Measurements from ENCODE around the gene C17orf107.
"Not testable (repeated sequence)": the region's sequence is repeated elsewhere in the genome, so short reads cannot be mapped to it uniquely, and the experiment has no call there.

The C17orf107 gene

DNA sequence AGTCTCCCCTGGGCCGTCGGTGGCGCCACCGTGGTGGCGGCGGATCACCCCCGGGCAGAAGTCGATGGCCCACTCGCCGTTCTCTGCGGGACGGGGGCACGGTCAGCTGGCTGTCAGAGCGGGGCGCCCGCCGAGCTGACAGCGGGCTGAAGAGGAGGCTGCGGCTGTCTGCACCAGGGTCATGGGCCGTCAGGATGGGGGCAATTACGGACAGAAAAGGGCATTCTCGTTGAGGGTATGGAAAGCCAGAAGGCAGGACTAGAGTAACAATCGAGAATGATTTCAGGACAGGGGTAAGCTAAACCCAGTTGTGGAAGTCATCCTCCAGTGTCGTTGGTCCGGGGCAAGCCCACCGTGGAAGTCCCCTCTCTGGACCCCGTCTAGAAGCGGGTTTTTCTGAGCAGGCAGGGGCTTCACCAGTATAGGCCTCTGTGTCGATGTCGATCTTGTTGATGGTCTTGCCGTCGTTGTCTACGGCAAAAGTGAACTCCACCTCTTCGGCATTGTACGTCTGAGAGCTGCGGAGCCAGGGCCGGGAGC is 1.8 kb downstream of the C17orf107 start:
- DNase-seq (ENCODE audit: low read depth), result no peak

DNA sequence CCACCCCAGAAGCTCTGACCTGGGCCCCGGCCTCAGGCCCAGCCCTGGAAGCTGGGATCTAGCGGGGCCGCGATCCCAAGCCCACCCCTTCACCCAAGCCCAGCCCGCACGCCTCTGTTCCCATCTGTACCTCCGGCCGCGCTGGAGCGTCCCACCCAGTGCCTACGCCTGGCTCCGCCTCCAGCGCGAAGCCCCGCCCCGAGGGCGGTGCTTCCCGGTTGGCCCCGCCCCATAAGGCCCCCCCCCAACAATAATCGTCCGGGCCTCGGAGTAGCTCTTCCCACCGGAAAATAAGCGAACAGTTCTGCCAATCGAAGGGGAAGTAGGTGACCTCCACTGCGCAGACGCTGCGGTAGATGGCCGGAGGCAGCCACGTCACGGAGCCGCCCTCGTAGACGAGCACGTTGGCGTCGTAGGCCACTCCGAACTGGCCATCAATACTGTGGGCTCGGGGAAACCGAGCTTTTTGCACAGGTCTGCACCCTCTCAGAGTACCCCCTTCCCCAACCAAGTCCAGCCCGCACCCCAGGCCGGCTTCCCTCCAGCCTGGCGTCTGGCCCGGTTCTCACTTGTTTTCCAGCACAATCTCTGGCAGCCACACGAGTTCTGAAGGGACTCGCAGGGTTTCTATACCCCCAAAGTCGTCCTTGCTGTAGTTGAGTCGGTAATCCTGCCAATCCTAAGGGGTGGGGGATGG is 2.5 kb downstream of the C17orf107 start:
- no peak for DNase-seq (ENCODE audit: low read depth)

DNA sequence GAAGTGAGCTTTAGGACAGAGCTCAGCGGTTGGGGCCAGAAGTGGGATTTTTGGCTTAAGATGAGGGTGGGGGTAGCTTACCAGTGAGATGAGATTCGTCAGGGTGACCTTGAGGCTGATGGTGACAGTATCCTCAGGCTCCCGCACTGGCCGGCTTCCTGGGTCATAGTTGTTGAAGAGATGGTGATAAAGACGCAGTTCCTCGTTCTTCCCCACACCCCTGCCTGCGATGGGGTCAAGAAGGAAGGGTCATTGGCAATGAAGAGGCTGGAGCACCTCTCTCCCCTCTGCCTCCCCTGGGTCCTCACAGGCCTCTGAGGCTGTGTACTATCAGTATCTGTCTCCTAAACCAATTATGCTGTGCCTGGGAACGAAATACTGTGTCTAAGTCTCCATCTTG is 3.2 kb downstream of the C17orf107 start:
- DNase-seq (ENCODE audit: low read depth), result no peak

DNA sequence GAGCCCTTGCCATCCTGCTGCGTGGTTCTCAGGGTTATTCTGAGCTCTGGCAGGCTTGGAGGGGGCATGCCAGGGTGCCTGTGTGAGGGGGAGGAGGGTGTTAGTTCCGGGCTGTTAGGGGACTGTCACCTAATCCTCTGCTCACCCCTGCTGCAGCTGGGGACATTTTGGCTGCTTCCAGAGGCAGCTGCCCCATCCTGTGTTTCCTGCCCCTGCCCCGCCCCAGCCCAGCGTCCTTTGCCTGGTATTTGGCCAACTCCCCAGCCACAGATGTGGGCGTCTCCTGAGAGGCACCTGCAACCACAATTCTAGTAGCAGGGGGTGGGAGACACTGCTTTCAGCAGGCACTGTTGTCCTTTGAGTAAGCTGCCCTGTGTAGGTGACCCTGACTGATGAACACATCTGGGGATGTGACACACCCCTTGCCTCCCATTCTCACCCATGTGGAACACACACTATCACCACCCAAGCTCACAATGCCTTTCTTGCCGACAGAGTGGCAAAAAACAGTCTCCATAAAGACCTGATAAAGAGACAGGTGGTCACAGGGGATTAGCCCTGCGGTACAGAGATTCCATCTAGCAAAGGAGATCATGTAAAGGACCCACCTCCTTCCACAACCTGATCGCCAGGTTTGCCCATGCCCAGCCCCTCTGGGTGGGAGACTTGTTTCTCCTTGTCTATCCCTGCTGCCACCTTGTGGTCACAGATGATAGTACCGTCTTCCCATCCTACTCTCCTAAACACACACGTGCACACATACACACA is 3.9 kb downstream of the C17orf107 start, which contains the start of gene CHRNE:
Gene CHRNE (minus strand): TSS at position 48 of the 768 bp plus-strand sequence. CDS start 35 bp downstream, at position 13.
- peak; percentile 51 for DNase-seq (ENCODE audit: low read depth)

DNA sequence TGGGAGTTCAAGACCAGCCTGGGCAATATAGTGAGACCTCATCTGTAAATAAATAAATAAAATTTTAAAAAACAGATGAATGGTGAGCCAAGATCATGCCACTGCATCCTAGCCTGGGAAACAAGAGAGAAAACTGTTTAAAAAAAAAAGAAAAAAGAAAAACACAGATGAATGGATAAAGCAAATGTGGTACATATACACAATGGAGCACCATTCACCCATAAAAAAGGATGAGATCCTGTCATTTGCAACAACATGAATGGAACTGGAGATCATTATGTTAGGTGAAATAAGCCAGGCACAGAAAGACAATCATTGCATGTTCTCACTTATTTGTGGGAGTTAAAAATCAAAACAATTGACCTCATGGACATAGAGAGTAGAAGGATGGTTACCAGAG is 7.3 kb downstream of the C17orf107 start:
- not testable (repeated sequence) for DNase-seq (ENCODE audit: low read depth)

DNA sequence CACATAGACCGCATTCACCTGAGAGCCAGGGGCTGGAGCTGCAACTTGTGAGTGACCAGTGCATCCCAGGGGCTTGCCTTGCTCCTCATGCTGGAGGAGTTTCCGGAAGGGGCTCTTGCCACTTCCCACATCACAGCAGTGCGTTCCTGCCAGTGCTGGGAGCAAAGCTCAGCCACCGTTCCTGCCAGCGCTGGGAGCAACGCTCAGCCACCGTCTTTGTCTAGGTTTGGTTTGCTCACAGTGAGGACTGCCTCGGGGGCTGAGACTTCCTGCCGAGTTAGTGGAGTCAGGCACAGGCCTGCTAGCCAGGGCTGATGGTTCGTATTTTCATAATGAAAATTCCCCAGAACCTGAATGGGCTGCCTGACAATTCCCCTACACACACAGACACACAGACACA is 9.0 kb downstream of the C17orf107 start:
- DNase-seq (ENCODE audit: low read depth), result no peak

DNA sequence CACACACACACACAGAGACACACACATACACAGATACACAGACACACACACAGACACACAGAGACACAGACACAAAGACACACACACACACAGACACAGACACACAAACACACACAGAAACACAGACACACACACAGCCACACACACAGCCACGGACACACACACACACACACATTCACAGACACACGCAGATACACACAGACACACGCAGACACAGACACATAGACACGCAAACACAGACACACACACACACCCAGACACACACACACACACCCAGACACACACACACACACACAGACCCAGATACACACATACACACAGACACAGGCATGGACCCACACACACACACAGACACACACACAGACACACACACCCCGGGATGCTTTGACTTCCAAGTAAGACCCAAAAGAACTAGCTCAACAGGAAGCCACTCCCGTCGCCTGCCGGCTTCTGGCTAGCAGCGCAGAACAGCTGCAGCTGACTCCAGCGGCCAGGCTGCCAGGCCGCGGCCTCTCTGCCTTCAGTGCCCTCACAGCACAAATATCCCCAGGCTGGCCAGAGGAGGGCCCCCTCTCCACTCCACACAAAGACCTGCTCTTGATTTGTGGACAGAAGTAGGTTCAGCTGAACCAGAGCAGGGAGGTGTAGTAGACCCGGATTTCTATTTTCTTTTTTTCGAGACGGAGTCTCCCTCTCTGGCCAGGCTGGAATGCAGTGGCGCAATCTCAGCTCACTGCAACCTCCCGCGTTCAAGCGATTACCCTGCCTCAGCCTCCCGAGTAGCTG is 9.6 kb downstream of the C17orf107 start:
- DNase-seq (ENCODE audit: low read depth), result peak; percentile 37

DNA sequence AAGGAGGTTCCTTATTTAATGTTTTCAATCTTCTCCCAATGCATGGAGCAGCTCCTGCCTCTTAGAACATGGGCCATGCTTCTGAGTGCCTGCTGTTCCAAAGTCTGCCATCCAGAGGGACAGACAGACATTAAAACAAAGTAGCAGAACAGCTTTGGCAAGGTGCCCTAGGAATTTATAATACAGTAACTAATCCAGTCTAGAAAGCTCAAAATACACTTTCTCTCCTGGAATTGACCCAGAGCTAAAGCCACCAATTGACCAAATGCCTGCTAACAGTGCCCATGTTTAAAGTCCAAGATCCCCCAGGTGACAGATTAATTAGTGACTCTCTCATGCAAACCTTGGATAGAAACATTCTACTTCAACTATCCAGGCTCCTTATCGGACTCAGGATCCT is 14.7 kb downstream of the C17orf107 start:
- DNase-seq (ENCODE audit: low read depth), result no peak

DNA sequence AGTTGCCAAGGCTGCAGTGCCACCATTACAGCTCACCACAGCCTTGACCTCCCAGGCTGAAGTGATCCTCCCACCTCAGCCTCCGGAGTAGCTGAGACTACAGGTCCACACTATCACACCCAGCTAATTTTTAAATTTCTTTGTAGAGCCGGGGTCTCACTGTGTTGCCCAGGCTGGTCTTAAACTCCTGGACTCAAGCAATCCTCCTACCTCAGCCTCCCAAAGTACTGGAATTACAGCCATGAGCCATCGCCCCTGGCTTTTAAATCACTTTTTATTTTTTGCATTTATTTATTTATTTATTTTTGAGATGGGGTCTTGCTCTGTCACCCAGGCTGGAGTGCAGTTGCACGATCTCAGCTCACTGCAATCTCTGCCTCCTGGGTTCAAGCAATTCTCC is 15.2 kb downstream of the C17orf107 start:
- not testable (repeated sequence) for DNase-seq (ENCODE audit: low read depth)

DNA sequence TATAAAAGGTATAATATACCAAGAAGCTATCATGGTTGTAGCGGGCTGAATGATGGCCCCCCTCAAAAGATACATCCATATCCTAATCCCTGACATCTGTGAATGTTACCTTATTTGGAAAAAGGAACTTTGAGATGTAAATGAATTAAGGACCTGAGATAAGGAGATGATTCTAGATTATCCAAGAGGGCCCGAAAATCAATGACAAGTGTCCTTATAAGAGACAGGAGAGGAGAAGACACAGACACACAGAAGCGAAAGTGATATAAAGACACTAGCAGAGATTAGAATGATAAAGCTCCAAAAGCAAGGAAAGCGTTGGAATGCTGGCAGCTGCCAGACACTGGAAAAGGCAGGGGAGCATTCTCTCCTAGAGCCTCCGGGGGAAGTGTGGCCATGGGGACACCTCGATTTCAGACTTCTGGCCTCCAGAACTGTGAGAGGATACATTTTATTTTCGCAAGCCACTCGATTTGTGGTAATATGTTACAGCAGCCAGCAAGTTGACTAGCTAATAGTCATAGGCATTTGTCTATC is 20.2 kb downstream of the C17orf107 start:
- no peak for DNase-seq (ENCODE audit: low read depth)

DNA sequence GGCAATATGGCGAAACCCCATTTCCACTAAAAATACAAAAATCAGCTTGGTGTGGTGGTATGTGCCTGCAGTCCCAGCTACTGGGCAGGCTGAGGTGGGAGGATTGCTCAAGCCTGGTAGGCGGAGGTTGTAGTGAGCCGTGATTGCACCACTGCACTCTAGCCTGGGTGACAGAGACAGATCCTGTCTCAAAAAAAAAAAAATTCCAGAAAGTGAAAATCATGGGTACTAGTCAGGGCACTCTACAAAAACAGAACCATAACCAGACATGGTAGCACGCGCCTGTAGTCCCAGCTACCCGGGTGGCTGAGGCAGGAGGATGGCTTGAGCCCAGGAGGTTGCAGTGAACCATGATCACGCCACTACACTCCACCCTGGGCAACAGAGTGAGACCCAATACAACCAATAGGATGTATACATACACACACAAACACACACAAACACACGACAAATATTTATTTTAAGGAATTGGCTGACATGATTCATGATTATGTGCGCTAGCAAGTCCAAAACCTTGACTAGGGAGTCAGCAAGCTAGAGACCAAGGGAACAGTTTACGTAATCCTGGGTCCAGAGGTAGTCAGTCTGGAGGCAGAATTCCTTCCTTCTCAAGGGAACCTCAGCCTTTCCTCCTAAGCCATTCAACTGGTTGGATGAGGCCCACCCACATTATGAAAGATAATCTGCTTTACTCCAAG is 21.2 kb downstream of the C17orf107 start:
- DNase-seq (ENCODE audit: low read depth), result no peak

DNA sequence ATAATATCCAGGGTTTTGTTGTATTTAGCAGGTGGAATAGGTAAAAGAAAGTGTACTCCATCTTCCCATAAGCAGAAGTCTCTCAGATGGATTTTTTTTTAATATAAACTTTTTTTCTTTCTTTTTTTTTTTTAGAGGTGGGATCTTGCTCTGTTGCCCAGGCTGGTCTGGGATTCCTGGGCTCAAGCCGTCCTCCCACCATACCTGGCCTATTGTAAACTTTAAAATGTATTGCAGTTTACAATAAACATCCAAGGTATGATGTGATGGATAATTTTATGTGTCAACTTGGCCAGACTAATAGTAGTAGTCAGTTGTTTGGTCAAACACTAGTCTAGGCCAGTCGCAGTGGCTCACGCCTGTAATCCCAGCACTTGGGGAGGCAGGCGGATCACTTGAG is 22.0 kb downstream of the C17orf107 start:
- DNase-seq (ENCODE audit: low read depth), result no peak

DNA sequence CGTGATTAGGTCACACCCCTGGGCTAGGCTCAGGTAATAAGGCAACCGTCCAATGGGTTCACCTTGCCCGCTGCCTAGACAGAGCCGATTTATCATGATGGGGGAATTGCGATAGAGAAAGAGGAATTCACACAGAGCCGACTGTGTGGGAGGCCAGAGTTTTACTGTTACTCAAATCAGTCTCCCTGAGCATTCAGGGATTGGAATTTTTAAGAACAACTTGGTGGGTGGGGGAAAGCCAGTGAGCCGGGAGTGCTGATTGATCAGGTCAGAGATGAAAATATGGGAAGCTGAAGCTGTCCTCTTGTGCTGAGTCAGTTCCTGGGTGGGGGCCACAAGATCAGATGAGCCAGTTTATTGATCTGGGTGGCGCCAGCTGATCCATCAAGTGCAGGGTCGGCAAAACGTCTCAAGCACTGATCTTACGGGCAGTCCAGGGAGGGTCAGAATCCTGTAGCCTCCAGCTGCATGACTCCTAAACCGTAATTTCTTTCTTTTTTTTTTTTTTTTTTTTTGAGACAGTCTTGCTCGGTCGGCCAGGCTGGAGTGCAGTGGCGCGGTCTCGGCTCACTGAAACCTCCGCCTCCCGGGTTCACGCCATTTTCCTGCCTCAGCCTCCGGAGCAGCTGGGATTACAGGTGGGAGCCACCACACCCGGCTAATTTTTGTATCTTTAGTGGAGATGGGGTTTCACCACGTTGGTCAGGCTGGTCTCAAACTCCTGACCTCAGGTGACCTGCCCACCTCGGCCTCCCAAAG is 27.4 kb downstream of the C17orf107 start:
- not testable (repeated sequence) for DNase-seq (ENCODE audit: low read depth)

DNA sequence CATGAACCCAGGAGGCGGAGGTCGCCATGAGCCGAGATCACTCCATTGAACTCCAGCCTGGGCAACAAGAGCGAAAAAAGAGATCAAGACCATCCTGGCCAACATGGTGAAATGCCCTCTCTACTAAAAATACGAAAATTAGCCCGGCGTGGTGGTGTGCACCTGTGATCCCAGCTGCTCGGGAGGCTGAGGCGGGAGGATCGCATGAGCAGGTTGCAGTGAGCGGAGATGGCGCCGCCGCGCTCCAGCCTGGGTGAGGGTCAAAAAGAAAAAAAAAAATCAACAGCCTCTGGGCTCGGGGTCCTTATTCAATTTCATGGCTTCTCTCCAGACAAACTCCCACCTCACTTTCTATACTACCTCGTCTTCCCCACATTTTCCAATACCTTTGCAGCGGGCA is 29.5 kb downstream of the C17orf107 start:
- DNase-seq (ENCODE audit: low read depth), result no peak

DNA sequence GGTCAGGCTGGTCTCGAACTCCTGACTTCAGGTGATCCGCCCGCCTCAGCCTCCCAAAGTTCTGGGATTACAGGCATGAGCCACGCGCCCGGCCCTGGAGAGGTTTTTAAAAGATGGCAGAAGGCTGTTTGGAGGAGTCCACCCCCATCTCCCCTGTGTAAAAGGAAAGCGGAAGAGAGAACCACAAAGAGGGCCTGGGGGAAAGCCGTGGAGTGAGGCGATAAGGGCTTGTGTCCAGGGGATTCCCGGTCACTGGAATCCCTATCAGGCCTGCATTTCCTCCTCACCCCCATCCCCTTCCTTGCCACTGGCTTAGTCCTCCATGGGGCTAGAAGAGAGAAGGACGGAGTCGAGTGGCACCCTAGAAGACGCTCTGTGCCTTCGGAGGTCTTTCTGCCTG is 32.6 kb downstream of the C17orf107 start, which contains the start of gene GP1BA:
Gene GP1BA (plus strand): TSS at position 315 of the 400 bp plus-strand sequence. CDS start 328 bp downstream, outside the sequence.
- DNase-seq (ENCODE audit: low read depth), result no peak

DNA sequence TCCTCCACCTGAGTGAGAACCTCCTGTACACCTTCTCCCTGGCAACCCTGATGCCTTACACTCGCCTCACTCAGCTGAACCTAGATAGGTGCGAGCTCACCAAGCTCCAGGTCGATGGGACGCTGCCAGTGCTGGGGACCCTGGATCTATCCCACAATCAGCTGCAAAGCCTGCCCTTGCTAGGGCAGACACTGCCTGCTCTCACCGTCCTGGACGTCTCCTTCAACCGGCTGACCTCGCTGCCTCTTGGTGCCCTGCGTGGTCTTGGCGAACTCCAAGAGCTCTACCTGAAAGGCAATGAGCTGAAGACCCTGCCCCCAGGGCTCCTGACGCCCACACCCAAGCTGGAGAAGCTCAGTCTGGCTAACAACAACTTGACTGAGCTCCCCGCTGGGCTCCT is 33.4 kb downstream of the C17orf107 start:
- no peak for DNase-seq (ENCODE audit: low read depth)

DNA sequence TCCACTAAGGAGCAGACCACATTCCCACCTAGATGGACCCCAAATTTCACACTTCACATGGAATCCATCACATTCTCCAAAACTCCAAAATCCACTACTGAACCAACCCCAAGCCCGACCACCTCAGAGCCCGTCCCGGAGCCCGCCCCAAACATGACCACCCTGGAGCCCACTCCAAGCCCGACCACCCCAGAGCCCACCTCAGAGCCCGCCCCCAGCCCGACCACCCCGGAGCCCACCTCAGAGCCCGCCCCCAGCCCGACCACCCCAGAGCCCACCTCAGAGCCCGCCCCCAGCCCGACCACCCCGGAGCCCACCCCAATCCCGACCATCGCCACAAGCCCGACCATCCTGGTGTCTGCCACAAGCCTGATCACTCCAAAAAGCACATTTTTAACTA is 34.3 kb downstream of the C17orf107 start:
- DNase-seq (ENCODE audit: low read depth), result no peak

DNA sequence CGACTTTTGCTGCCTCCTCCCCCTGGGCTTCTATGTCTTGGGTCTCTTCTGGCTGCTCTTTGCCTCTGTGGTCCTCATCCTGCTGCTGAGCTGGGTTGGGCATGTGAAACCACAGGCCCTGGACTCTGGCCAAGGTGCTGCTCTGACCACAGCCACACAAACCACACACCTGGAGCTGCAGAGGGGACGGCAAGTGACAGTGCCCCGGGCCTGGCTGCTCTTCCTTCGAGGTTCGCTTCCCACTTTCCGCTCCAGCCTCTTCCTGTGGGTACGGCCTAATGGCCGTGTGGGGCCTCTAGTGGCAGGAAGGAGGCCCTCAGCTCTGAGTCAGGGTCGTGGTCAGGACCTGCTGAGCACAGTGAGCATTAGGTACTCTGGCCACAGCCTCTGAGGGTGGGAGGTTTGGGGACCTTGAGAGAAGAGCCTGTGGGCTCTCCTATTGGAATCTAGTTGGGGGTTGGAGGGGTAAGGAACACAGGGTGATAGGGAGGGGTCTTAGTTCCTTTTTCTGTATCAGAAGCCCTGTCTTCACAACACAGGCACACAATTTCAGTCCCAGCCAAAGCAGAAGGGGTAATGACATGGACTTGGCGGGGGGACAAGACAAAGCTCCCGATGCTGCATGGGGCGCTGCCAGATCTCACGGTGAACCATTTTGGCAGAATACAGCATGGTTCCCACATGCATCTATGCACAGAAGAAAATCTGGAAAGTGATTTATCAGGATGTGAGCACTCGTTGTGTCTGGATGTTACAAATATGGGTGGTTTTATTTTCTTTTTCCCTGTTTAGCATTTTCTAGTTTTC is 35.0 kb downstream of the C17orf107 start:
- DNase-seq (ENCODE audit: low read depth), result no peak

DNA sequence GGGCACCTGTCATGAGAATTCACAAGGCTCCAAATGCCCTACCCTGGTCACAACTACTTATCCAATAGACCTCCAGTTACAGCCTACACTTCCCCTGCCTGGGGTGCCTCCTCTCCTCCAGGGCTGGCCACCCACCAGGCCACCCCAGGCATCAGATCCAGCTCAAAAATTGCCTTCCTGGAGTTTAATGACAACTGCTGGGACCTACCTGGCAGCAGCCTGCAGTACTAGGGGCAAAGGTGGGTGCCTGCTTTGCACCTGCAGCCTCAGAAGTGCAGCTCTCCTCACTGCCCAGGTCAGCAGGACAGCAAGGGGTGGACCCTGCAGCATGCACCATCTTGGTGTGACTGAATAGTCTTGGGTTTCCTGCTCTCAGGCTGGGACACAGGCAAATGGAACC is 36.3 kb downstream of the C17orf107 start:
- DNase-seq (ENCODE audit: low read depth), result no peak

DNA sequence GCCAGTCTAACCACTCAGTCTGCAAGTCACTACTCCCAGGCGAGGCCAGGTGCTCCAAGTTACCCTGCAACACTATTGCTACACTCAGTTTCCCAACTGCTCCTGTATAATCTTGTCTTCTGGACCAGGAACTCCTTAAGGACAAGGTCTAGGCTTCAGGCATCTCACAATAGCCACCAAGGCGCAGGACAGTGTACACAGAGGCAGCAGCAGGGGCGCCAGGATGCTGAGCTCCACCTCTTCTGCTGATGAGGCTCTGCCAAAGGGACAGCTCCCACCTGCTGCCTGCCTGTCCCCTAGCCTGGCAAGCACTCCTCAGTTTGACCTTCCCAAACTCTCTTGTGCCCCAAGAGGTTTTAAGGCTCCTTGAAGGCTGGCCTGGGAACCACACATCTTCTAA is 37.1 kb downstream of the C17orf107 start:
- no peak for DNase-seq (ENCODE audit: low read depth)
